Measurements from ENCODE around the gene IL3RA.
"Not testable (repeated sequence)": the region's sequence is repeated elsewhere in the genome, so short reads cannot be mapped to it uniquely, and the experiment has no call there.

IL3RA gene

DNA sequence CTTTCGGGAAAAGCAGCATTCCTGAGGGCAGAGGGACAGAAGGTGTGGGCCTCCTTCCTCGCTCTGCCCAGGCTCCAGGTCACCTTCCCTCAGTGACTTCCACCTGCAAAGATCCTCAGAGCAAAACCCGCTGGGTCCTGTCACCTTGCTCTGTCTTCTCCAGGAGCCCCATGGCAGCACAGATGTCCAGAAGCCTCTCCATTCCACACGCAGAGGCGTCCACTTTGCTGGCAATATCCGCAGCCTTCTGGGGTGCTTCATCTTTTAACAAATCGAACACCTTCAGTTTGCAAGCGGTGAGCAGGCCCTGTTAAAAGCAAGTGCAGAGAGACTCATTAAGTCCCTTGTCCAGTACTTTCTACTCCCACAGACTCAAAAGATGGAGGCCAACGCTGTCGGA, 88.8 kb downstream of the IL3RA start:
- H3F3A ChIP-seq (ENCODE audit: control insufficient read depth, insufficient read depth) = peaks cover 4% of the 10 kb centered on the region; the same call in 1 of the 2 replicates
- H3K27me3 ChIP-seq (ENCODE audit: control insufficient read depth, low read length) = no peaks in the 10 kb centered on the region
- no peak overlapping the region for H3K27ac ChIP-seq (ENCODE audit: low read depth, low read length)
- peaks cover 44% of the 10 kb centered on the region for H3K36me3 ChIP-seq (ENCODE audit: control insufficient read depth, low read length)
- no peaks in the 10 kb centered on the region for H3K9me3 ChIP-seq (ENCODE audit: control insufficient read depth, insufficient read depth, low read length)
- no peak overlapping the region for H3K4me3 ChIP-seq (ENCODE audit: low read length)
- H3K9me2 ChIP-seq (replicated peaks; ENCODE audit: control insufficient read depth, low read length) = no peaks in the 10 kb centered on the region
- no peaks in the 10 kb centered on the region for H4K20me1 ChIP-seq (ENCODE audit: control insufficient read depth, insufficient read depth, low read depth, low read length)
- TF ChIP-seq EZH2phosphoT487 (IDR thresholded peaks at IDR 0.05; ENCODE audit: borderline replicate concordance, low read length) = no peak
- no peak for TF ChIP-seq CTCF (IDR thresholded peaks at IDR 0.05; ENCODE audit: low read depth, low read length, poor library complexity, severe bottlenecking)
- no peaks in the 10 kb centered on the region for H3K4me1 ChIP-seq (ENCODE audit: control insufficient read depth, low read length)
- H3K79me2 ChIP-seq (ENCODE audit: control insufficient read depth, low read length) = no peaks in the 10 kb centered on the region
- no peak overlapping the region for H3K4me2 ChIP-seq (ENCODE audit: low read length)

- not testable (repeated sequence) for H3K4me2 ChIP-seq (ENCODE audit: low read length); H4K20me1 ChIP-seq (ENCODE audit: control insufficient read depth, insufficient read depth, low read depth, low read length); H3F3A ChIP-seq (ENCODE audit: control insufficient read depth, insufficient read depth); H3K9me3 ChIP-seq (ENCODE audit: control insufficient read depth, insufficient read depth, low read length); H3K4me1 ChIP-seq (ENCODE audit: control insufficient read depth, low read length); H3K27me3 ChIP-seq (ENCODE audit: control insufficient read depth, low read length); H3K9me2 ChIP-seq (replicated peaks; ENCODE audit: control insufficient read depth, low read length); H3K79me2 ChIP-seq (ENCODE audit: control insufficient read depth, low read length); H3K4me3 ChIP-seq (ENCODE audit: low read length); H3K27ac ChIP-seq (ENCODE audit: low read depth, low read length)
- peaks cover 42% of the 10 kb centered on the region for H3K36me3 ChIP-seq (ENCODE audit: control insufficient read depth, low read length)
Measured at GRCh38 chrX:1426321-1426720, 89.7 kb downstream of the IL3RA start.

GRCh38 chrX:1427756-1428155, 91.2 kb downstream of the IL3RA start:
- Histone ChIP-seq H3K4me1 (ENCODE audit: control insufficient read depth, low read length) (no peaks in the 10 kb centered on the region), H3K9me2 (replicated peaks; ENCODE audit: control insufficient read depth, low read length) (no peaks in the 10 kb centered on the region), H3K9me3 (ENCODE audit: control insufficient read depth, insufficient read depth, low read length) (no peaks in the 10 kb centered on the region), H3K79me2 (ENCODE audit: control insufficient read depth, low read length) (no peaks in the 10 kb centered on the region), H3K27me3 (ENCODE audit: control insufficient read depth, low read length) (no peaks in the 10 kb centered on the region), H4K20me1 (ENCODE audit: control insufficient read depth, insufficient read depth, low read depth, low read length) (no peaks in the 10 kb centered on the region), H3K4me2 (ENCODE audit: low read length) (no peak overlapping the region), H3K36me3 (ENCODE audit: control insufficient read depth, low read length) (peaks cover 32% of the 10 kb centered on the region), H3F3A (ENCODE audit: control insufficient read depth, insufficient read depth) (no peaks in the 10 kb centered on the region), H3K27ac (ENCODE audit: low read depth, low read length) (no peak overlapping the region), H3K4me3 (ENCODE audit: low read length) (no peak overlapping the region)
- no peak for TF ChIP-seq CTCF (IDR thresholded peaks at IDR 0.05; ENCODE audit: low read depth, low read length, poor library complexity, severe bottlenecking)
- TF ChIP-seq EZH2phosphoT487 (IDR thresholded peaks at IDR 0.05; ENCODE audit: borderline replicate concordance, low read length) = no peak

GRCh38 chrX:1430451-1430850, 93.9 kb downstream of the IL3RA start:
- no peak for TF ChIP-seq EZH2phosphoT487 (IDR thresholded peaks at IDR 0.05; ENCODE audit: borderline replicate concordance, low read length)
- no peak for TF ChIP-seq CTCF (IDR thresholded peaks at IDR 0.05; ENCODE audit: low read depth, low read length, poor library complexity, severe bottlenecking)

More at GRCh38 chrX:1430451-1430850, 93.9 kb downstream of the IL3RA start:
- Histone ChIP-seq H3K9me3 (ENCODE audit: control insufficient read depth, insufficient read depth, low read length) (no peaks in the 10 kb centered on the region), H3F3A (ENCODE audit: control insufficient read depth, insufficient read depth) (no peaks in the 10 kb centered on the region), H3K79me2 (ENCODE audit: control insufficient read depth, low read length) (no peaks in the 10 kb centered on the region), H3K27me3 (ENCODE audit: control insufficient read depth, low read length) (no peaks in the 10 kb centered on the region), H3K27ac (ENCODE audit: low read depth, low read length) (no peak overlapping the region), H3K36me3 (ENCODE audit: control insufficient read depth, low read length) (peaks cover 29% of the 10 kb centered on the region), H3K4me1 (ENCODE audit: control insufficient read depth, low read length) (no peaks in the 10 kb centered on the region), H4K20me1 (ENCODE audit: control insufficient read depth, insufficient read depth, low read depth, low read length) (no peaks in the 10 kb centered on the region), H3K4me2 (ENCODE audit: low read length) (no peak overlapping the region), H3K9me2 (replicated peaks; ENCODE audit: control insufficient read depth, low read length) (no peaks in the 10 kb centered on the region), H3K4me3 (ENCODE audit: low read length) (no peak overlapping the region)
